ENCODE results near the gene RPS19BP1. TPM values are rescaled to one million over a fixed set of nuclear protein-coding genes. Genes with fewer than 3 reads are reported as not detected.

The RPS19BP1 gene
- total RNA-seq, 1 donor from 2014 or later = 67.7 TPM

DNA sequence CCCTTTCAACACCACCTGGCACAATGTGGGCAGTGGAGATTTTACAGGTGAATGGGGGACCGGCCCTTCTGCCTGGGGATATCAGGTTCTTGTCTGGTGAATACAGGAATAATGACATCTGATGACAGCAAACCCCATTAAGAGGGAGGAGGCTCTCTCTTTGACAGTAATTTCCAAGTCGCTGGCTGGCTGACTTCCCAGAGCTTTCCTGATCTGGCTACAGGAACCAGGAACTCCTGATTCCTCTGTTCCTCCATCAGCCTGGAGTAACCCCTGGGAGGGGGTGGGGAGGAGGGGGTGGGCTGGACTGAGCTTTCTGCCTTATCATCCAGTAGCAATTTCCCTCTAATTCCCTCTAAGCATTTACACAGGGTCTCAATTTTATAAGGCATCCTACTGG is 34.2 kb downstream of the RPS19BP1 start:
- Mint-ChIP-seq H3K36me3 (ENCODE audit: low read depth) (peaks cover 2% of the 10 kb centered on the region), H3K4me1 (peaks cover 27% of the 10 kb centered on the region), H3K4me3 (no peak overlapping the region), H3K27me3 (no peaks in the 10 kb centered on the region), H3K27ac (no peak overlapping the region), H3K9me3 (no peaks in the 10 kb centered on the region)
- ChIA-PET CTCF (interaction anchor here (1.2 to 4.0 kb wide), 3 partner anchors 18 to 180 kb away, joined by 3 to 33 read pairs (median 3); no protein-coding TSS in a partner anchor), POLR2A (interaction anchor here (0.7 kb wide), 1 partner anchor 22 kb away, joined by 3 read pairs; the partner anchor contains the start of gene ATF4)
- no peak for DNase-seq
- intact Hi-C loops (cut with micrococcal nuclease) = no loop called here
- ATAC-seq (ENCODE audit: low read depth) = no peak
- TF ChIP-seq CTCF (IDR thresholded peaks at IDR 0.05) = no peak

- ATAC-seq (ENCODE audit: low read depth) (no peak), DNase-seq (no peak)
- intact Hi-C loops (cut with micrococcal nuclease) = no loop called here
- Mint-ChIP-seq H3K27ac (no peak overlapping the region), H3K36me3 (ENCODE audit: low read depth) (peaks cover 2% of the 10 kb centered on the region), H3K9me3 (no peaks in the 10 kb centered on the region), H3K4me1 (peaks cover 24% of the 10 kb centered on the region), H3K27me3 (no peaks in the 10 kb centered on the region), H3K4me3 (no peak overlapping the region)
- ChIA-PET CTCF (interaction anchor here (1.2 to 4.0 kb wide), 5 partner anchors 19 to 179 kb away, joined by 3 to 33 read pairs (median 3); no protein-coding TSS in a partner anchor), POLR2A (interaction anchor here (0.7 to 1.3 kb wide), 5 partner anchors 8 to 548 kb away, joined by 3 to 5 read pairs (median 3); no protein-coding TSS in a partner anchor)
- TF ChIP-seq CTCF (IDR thresholded peaks at IDR 0.05) = no peak
These were observed 35.1 kb downstream of the RPS19BP1 start for GRCh38 chr22:39497429-39497828.

DNA sequence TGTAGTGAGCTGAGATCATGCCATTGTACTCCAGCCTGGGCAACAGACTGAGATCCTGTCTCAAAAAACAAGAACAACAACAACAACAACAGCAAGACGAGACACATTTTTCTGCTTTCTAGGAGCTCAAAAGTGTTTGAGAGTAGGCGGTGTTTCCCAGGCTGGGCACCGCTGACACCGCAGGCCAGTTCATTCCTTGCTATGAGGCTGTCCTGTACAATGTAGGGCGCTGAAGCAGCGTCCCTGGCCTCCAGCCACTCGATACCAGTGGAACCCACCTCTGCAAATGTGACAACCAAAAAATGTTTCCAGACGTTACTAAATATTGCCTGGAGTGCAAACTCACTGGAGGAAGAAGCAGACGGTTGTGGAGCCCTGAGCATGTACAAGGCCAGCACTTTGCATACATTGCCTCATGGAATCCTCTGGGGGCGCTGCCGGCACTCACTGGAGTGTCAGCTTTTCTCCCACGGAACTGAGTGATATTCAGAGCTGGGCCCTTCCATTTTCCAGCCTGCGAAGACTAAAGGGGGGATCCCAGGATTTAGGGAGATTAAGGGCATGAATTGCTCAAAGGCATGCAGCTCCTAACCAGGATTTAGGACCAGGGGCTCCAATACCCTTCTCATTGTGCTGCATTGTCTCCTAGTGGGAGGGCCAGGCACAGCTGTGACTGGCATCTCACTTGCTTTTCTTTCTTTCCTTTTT is 36.3 kb downstream of the RPS19BP1 start:
- H3K4me1 Mint-ChIP-seq = peaks cover 16% of the 10 kb centered on the region
- CTCF ChIA-PET = interaction anchor here (0.7 to 4.0 kb wide), 17 partner anchors 14 to 542 kb away, joined by 3 to 33 read pairs (median 4); partner anchors contain the start of gene ATF4
- peak overlapping the region; percentile 41 for H3K27ac Mint-ChIP-seq
- H3K27me3 Mint-ChIP-seq = no peaks in the 10 kb centered on the region
- ATAC-seq (ENCODE audit: low read depth) (peak; percentile 77), DNase-seq (peak; percentile 33)
- no peak overlapping the region for H3K4me3 Mint-ChIP-seq
- H3K9me3 Mint-ChIP-seq = no peaks in the 10 kb centered on the region
- peak; percentile 51 for TF ChIP-seq CTCF (IDR thresholded peaks at IDR 0.05)
- intact Hi-C loops (cut with micrococcal nuclease) = no loop called here
- POLR2A ChIA-PET = interaction anchor here (0.6 to 1.6 kb wide), 7 partner anchors 18 to 548 kb away, joined by 3 to 8 read pairs (median 4); partner anchors contain the start of genes ATF4 and TAB1
- no peaks in the 10 kb centered on the region for H3K36me3 Mint-ChIP-seq (ENCODE audit: low read depth)

GRCh38 chr22:39494471-39495120 is 38.0 kb downstream of the RPS19BP1 start:
- ChIA-PET POLR2A (interaction anchor here (1.2 to 1.8 kb wide), 4 partner anchors 21 to 48 kb away, joined by 3 to 6 read pairs (median 4); partner anchors contain the start of gene ATF4), CTCF (interaction anchor here (0.8 to 3.2 kb wide), 15 partner anchors 15 to 542 kb away, joined by 3 to 42 read pairs (median 9); partner anchors contain the start of genes ATF4 and TAB1)
- no peak for ATAC-seq (ENCODE audit: low read depth)
- Mint-ChIP-seq H3K27ac (no peak overlapping the region), H3K9me3 (no peaks in the 10 kb centered on the region), H3K36me3 (ENCODE audit: low read depth) (peaks cover 7% of the 10 kb centered on the region), H3K4me3 (no peak overlapping the region), H3K4me1 (peaks cover 25% of the 10 kb centered on the region), H3K27me3 (no peaks in the 10 kb centered on the region)
- TF ChIP-seq CTCF (IDR thresholded peaks at IDR 0.05) = no peak
- DNase-seq = no peak
- intact Hi-C loops (cut with micrococcal nuclease) = loop anchor here (1.0 kb wide), 2 partner anchors 35 to 542 kb away; no protein-coding TSS in a partner anchor

All from activated B cell treated with CpG ODN at 0.5 μM for 24 hours (primary cell).